Nephron progenitor cell (in vitro differentiated cells): Measurements from ENCODE around the gene ADGRD2.

Experiments
- DNase-seq: peaks from one replicate; pipeline ENCODE4 v3.0.0; 2021
- H3K27ac Mint-ChIP-seq: 2 replicates; pipeline ENCODE4 v1.8.0; 2021; ENCODE audit warnings: mild to moderate bottlenecking, moderate library complexity, mixed read lengths
- H3K27me3 Mint-ChIP-seq: 2 replicates; pipeline ENCODE4 v1.8.0; 2021; ENCODE audit warnings: mild to moderate bottlenecking, low read depth, mixed read lengths; ENCODE audit not compliant: poor library complexity
- H3K36me3 Mint-ChIP-seq: 2 replicates; pipeline ENCODE4 v1.8.0; 2021; ENCODE audit warnings: low read depth, mixed read lengths
- H3K4me1 Mint-ChIP-seq: 2 replicates; pipeline ENCODE4 v1.8.0; 2021; ENCODE audit warnings: mixed read lengths
- H3K4me3 Mint-ChIP-seq: 2 replicates; pipeline ENCODE4 v1.8.0; 2021; ENCODE audit warnings: mild to moderate bottlenecking, moderate library complexity, mixed read lengths
- H3K9me3 Mint-ChIP-seq: 2 replicates; pipeline ENCODE4 v1.8.0; 2021; ENCODE audit warnings: mild to moderate bottlenecking, moderate library complexity, mixed read lengths
- CTCF ChIP-seq: fragments of 200-600 bp; sonication (generic); IDR thresholded peaks from 2 replicates; pipeline ENCODE4 v1.5.0; 2021; ENCODE audit warnings: antibody characterized with exemption

ADGRD2 gene

GRCh38 chr9:124470306-124470705, 20.1 kb downstream of the ADGRD2 start:
- H3K36me3 Mint-ChIP-seq, result no peaks in the 10 kb centered on the region
- H3K4me3 Mint-ChIP-seq, result no peak overlapping the region

GRCh38 chr9:124470726-124471125, 20.5 kb downstream of the ADGRD2 start:
- TF ChIP-seq CTCF, result no peak
- H3K4me1 Mint-ChIP-seq, result peaks cover 9% of the 10 kb centered on the region
- no peaks in the 10 kb centered on the region for H3K36me3 Mint-ChIP-seq
- peaks cover 25% of the 10 kb centered on the region for H3K27me3 Mint-ChIP-seq
- no peak overlapping the region for H3K27ac Mint-ChIP-seq
- H3K9me3 Mint-ChIP-seq, result no peaks in the 10 kb centered on the region
- DNase-seq, result no peak
- no peak overlapping the region for H3K4me3 Mint-ChIP-seq

More at GRCh38 chr9:124470306-124470705, 20.1 kb downstream of the ADGRD2 start:
- peaks cover 29% of the 10 kb centered on the region for H3K27me3 Mint-ChIP-seq
- no peaks in the 10 kb centered on the region for H3K9me3 Mint-ChIP-seq
- H3K4me1 Mint-ChIP-seq, result peaks cover 9% of the 10 kb centered on the region
- H3K27ac Mint-ChIP-seq, result no peak overlapping the region
- DNase-seq, result no peak
- TF ChIP-seq CTCF, result no peak

GRCh38 chr9:124471761-124472160, 21.5 kb downstream of the ADGRD2 start:
- no peak for DNase-seq
- no peak overlapping the region for H3K27ac Mint-ChIP-seq
- TF ChIP-seq CTCF, result no peak

GRCh38 chr9:124472770-124473169, 22.5 kb downstream of the ADGRD2 start:
- Mint-ChIP-seq H3K36me3 (no peaks in the 10 kb centered on the region), H3K27me3 (peaks cover 16% of the 10 kb centered on the region), H3K27ac (no peak overlapping the region), H3K4me3 (no peak overlapping the region), H3K4me1 (peaks cover 9% of the 10 kb centered on the region), H3K9me3 (no peaks in the 10 kb centered on the region)
- TF ChIP-seq CTCF, result no peak
- no peak for DNase-seq

More at GRCh38 chr9:124471761-124472160, 21.5 kb downstream of the ADGRD2 start:
- Mint-ChIP-seq H3K4me3 (no peak overlapping the region), H3K4me1 (peaks cover 9% of the 10 kb centered on the region), H3K9me3 (no peaks in the 10 kb centered on the region), H3K27me3 (peaks cover 18% of the 10 kb centered on the region), H3K36me3 (no peaks in the 10 kb centered on the region)

GRCh38 chr9:124473310-124473709, 23.1 kb downstream of the ADGRD2 start:
- DNase-seq, result no peak
- Mint-ChIP-seq H3K9me3 (no peaks in the 10 kb centered on the region), H3K4me1 (peaks cover 12% of the 10 kb centered on the region), H3K36me3 (no peaks in the 10 kb centered on the region), H3K27me3 (peaks cover 19% of the 10 kb centered on the region), H3K27ac (no peak overlapping the region), H3K4me3 (no peak overlapping the region)
- TF ChIP-seq CTCF, result no peak

- TF ChIP-seq CTCF, result no peak
- H3K36me3 Mint-ChIP-seq, result no peaks in the 10 kb centered on the region
- H3K9me3 Mint-ChIP-seq, result no peaks in the 10 kb centered on the region
- peaks cover 21% of the 10 kb centered on the region for H3K27me3 Mint-ChIP-seq
- no peak for DNase-seq
- H3K4me3 Mint-ChIP-seq, result no peak overlapping the region
- no peak overlapping the region for H3K27ac Mint-ChIP-seq
- peaks cover 18% of the 10 kb centered on the region for H3K4me1 Mint-ChIP-seq
These were observed 23.9 kb downstream of the ADGRD2 start for GRCh38 chr9:124474151-124474550.
